ENCODE measurements around the gene THBS1.

The THBS1 gene

GRCh38 chr15:39625451-39625850 lies 44.6 kb downstream of the THBS1 start:
- H3K36me3 ChIP-seq, result no peaks in the 10 kb centered on the region
- TF ChIP-seq CTCF (IDR thresholded peaks at IDR 0.05), result no peak
- no peaks in the 10 kb centered on the region for H3K9me3 ChIP-seq
- H3K4me1 ChIP-seq (ENCODE audit: control insufficient read depth in 1 of 2, insufficient read depth in 1 of 2, low read depth in 1 of 2, low read length in 1 of 2), result no peaks in the 10 kb centered on the region
- no peaks in the 10 kb centered on the region for H3K27me3 ChIP-seq
- H3K4me3 ChIP-seq (ENCODE audit: low read depth in 1 of 2, low read length in 1 of 2), result no peak overlapping the region
- no peak overlapping the region for H3K27ac ChIP-seq

- no peak for TF ChIP-seq CTCF (IDR thresholded peaks at IDR 0.05)
- H3K4me1 ChIP-seq (ENCODE audit: control insufficient read depth in 1 of 2, insufficient read depth in 1 of 2, low read depth in 1 of 2, low read length in 1 of 2), result no peaks in the 10 kb centered on the region
- no peaks in the 10 kb centered on the region for H3K9me3 ChIP-seq
- H3K27ac ChIP-seq, result no peak overlapping the region
- H3K36me3 ChIP-seq, result no peaks in the 10 kb centered on the region
- H3K27me3 ChIP-seq, result no peaks in the 10 kb centered on the region
- no peak overlapping the region for H3K4me3 ChIP-seq (ENCODE audit: low read depth in 1 of 2, low read length in 1 of 2)
Measured at GRCh38 chr15:39625856-39626255, 45.0 kb downstream of the THBS1 start.

GRCh38 chr15:39627451-39628143 lies 46.7 kb downstream of the THBS1 start:
- no peaks in the 10 kb centered on the region for H3K4me1 ChIP-seq (ENCODE audit: control insufficient read depth in 1 of 2, insufficient read depth in 1 of 2, low read depth in 1 of 2, low read length in 1 of 2)

GRCh38 chr15:39628144-39628508 lies 47.2 kb downstream of the THBS1 start:
- Histone ChIP-seq H3K4me1 (ENCODE audit: control insufficient read depth in 1 of 2, insufficient read depth in 1 of 2, low read depth in 1 of 2, low read length in 1 of 2) (no peaks in the 10 kb centered on the region), H3K9me3 (no peaks in the 10 kb centered on the region), H3K4me3 (ENCODE audit: low read depth in 1 of 2, low read length in 1 of 2) (no peak overlapping the region), H3K27ac (no peak overlapping the region), H3K36me3 (no peaks in the 10 kb centered on the region), H3K27me3 (no peaks in the 10 kb centered on the region)
- no peak for TF ChIP-seq CTCF (IDR thresholded peaks at IDR 0.05)

More at GRCh38 chr15:39627451-39628143, 46.7 kb downstream of the THBS1 start:
- no peak overlapping the region for H3K4me3 ChIP-seq (ENCODE audit: low read depth in 1 of 2, low read length in 1 of 2)
- no peak overlapping the region for H3K27ac ChIP-seq
- no peak for TF ChIP-seq CTCF (IDR thresholded peaks at IDR 0.05)
- H3K9me3 ChIP-seq, result no peaks in the 10 kb centered on the region
- H3K36me3 ChIP-seq, result no peaks in the 10 kb centered on the region
- no peaks in the 10 kb centered on the region for H3K27me3 ChIP-seq

- no peak for TF ChIP-seq CTCF (IDR thresholded peaks at IDR 0.05)
- H3K4me1 ChIP-seq (ENCODE audit: control insufficient read depth in 1 of 2, insufficient read depth in 1 of 2, low read depth in 1 of 2, low read length in 1 of 2), result no peaks in the 10 kb centered on the region
- no peak overlapping the region for H3K27ac ChIP-seq
Measured at GRCh38 chr15:39628546-39629257, 47.8 kb downstream of the THBS1 start.

More at GRCh38 chr15:39628546-39629257, 47.8 kb downstream of the THBS1 start:
- Histone ChIP-seq H3K9me3 (no peaks in the 10 kb centered on the region), H3K36me3 (no peaks in the 10 kb centered on the region), H3K4me3 (ENCODE audit: low read depth in 1 of 2, low read length in 1 of 2) (no peak overlapping the region), H3K27me3 (no peaks in the 10 kb centered on the region)
